SKM-1 treated with dmso at 0.1 percent for 144 hours (cell line): ENCODE data around the gene LOXHD1.
A peak's percentile ranks its signal among the peaks of the same experiment; 100 is the strongest.

Experiments used
- DNase-seq: peaks from one replicate; lab custom pipeline; 2025; ENCODE audit not compliant: unreplicated experiment; lab: John Stamatoyannopoulos, UW

The LOXHD1 gene

GRCh38 chr18:46575851-46576250, 81.2 kb downstream of the LOXHD1 start:
- no peak for DNase-seq

GRCh38 chr18:46574743-46575115, 82.3 kb downstream of the LOXHD1 start:
- DNase-seq: no peak

GRCh38 chr18:46574000-46574742, 82.8 kb downstream of the LOXHD1 start:
- DNase-seq: no peak

- DNase-seq: no peak
These were observed 83.9 kb downstream of the LOXHD1 start for GRCh38 chr18:46573156-46573555.

GRCh38 chr18:46571756-46572155, 85.3 kb downstream of the LOXHD1 start:
- DNase-seq: no peak

GRCh38 chr18:46570666-46571065, 86.4 kb downstream of the LOXHD1 start:
- no peak for DNase-seq

GRCh38 chr18:46570134-46570533, 86.9 kb downstream of the LOXHD1 start:
- DNase-seq: no peak

GRCh38 chr18:46569211-46569610, 87.8 kb downstream of the LOXHD1 start:
- DNase-seq: no peak

GRCh38 chr18:46567196-46567595, 89.8 kb downstream of the LOXHD1 start:
- no peak for DNase-seq

GRCh38 chr18:46566111-46566510, 90.9 kb downstream of the LOXHD1 start:
- no peak for DNase-seq

- no peak for DNase-seq
These were observed 91.8 kb downstream of the LOXHD1 start for GRCh38 chr18:46565256-46565655.

GRCh38 chr18:46563317-46563716, 93.7 kb downstream of the LOXHD1 start:
- no peak for DNase-seq

- no peak for DNase-seq
These were observed 94.3 kb downstream of the LOXHD1 start for GRCh38 chr18:46562674-46563192.

GRCh38 chr18:46560671-46561045, 96.4 kb downstream of the LOXHD1 start:
- no peak for DNase-seq

- DNase-seq: no peak
These were observed 96.9 kb downstream of the LOXHD1 start for GRCh38 chr18:46559946-46560670.

GRCh38 chr18:46559296-46559695, 97.7 kb downstream of the LOXHD1 start:
- no peak for DNase-seq

GRCh38 chr18:46556590-46557206, 100.3 kb downstream of the LOXHD1 start:
- DNase-seq: no peak

- DNase-seq: peak; percentile 1
These were observed 101.3 kb downstream of the LOXHD1 start for GRCh38 chr18:46555724-46556123.

GRCh38 chr18:46555213-46555612, 101.8 kb downstream of the LOXHD1 start:
- no peak for DNase-seq

- DNase-seq: no peak
These were observed 102.5 kb downstream of the LOXHD1 start for GRCh38 chr18:46554406-46555080.

GRCh38 chr18:46550609-46551008, 106.4 kb downstream of the LOXHD1 start:
- no peak for DNase-seq
